ENCODE data around the gene FETUB.
"Not testable (repeated sequence)": the region's sequence is repeated elsewhere in the genome, so short reads cannot be mapped to it uniquely, and the experiment has no call there.

The FETUB gene

GRCh38 chr3:186679151-186679550 lies 39.0 kb downstream of the FETUB start:
- no peak for DNase-seq

- no peak for DNase-seq
Observed at GRCh38 chr3:186680869-186681268, 40.7 kb downstream of the FETUB start.

GRCh38 chr3:186682812-186683211 lies 42.6 kb downstream of the FETUB start:
- DNase-seq: no peak

GRCh38 chr3:186683979-186684378 lies 43.8 kb downstream of the FETUB start:
- no peak for DNase-seq

- not testable (repeated sequence) for DNase-seq
Observed at GRCh38 chr3:186686475-186686874, 46.3 kb downstream of the FETUB start.

GRCh38 chr3:186687120-186687651 lies 47.0 kb downstream of the FETUB start:
- no peak for DNase-seq

- not testable (repeated sequence) for DNase-seq
Observed at GRCh38 chr3:186690304-186690703, 50.1 kb downstream of the FETUB start.

GRCh38 chr3:186691676-186692075 lies 51.5 kb downstream of the FETUB start:
- no peak for DNase-seq

GRCh38 chr3:186693843-186694242 lies 53.6 kb downstream of the FETUB start:
- DNase-seq: no peak

GRCh38 chr3:186694288-186695032 lies 54.3 kb downstream of the FETUB start:
- no peak for DNase-seq

- DNase-seq: no peak
Observed at GRCh38 chr3:186696522-186696921, 56.3 kb downstream of the FETUB start.

- no peak for DNase-seq
Observed at GRCh38 chr3:186697510-186697909, 57.3 kb downstream of the FETUB start.

GRCh38 chr3:186700267-186700666 lies 60.1 kb downstream of the FETUB start:
- DNase-seq: no peak

GRCh38 chr3:186702451-186702850 lies 62.3 kb downstream of the FETUB start:
- DNase-seq: not testable (repeated sequence)

Measured in right hindlimb (tissue), 1 donor.